ENCODE measurements around the gene CAMK1.

- TF ChIP-seq ZNF274 (IDR thresholded peaks at IDR 0.05; ENCODE audit: low read depth, low read length) (no peak), YY1 (IDR thresholded peaks at IDR 0.05; ENCODE audit: insufficient read depth, insufficient read length) (no peak)
Observed at GRCh38 chr3:9787714-9788113, 18.0 kb upstream of the CAMK1 start.
